EL (cell line): ENCODE results near the gene RETREG2.
"Not testable (repeated sequence)": the region's sequence is repeated elsewhere in the genome, so short reads cannot be mapped to it uniquely, and the experiment has no call there.

ENCODE experiments used
- DNase-seq: peaks from one replicate; pipeline ENCODE4 v3.0.0-alpha.2; 2016

The RETREG2 gene

DNA sequence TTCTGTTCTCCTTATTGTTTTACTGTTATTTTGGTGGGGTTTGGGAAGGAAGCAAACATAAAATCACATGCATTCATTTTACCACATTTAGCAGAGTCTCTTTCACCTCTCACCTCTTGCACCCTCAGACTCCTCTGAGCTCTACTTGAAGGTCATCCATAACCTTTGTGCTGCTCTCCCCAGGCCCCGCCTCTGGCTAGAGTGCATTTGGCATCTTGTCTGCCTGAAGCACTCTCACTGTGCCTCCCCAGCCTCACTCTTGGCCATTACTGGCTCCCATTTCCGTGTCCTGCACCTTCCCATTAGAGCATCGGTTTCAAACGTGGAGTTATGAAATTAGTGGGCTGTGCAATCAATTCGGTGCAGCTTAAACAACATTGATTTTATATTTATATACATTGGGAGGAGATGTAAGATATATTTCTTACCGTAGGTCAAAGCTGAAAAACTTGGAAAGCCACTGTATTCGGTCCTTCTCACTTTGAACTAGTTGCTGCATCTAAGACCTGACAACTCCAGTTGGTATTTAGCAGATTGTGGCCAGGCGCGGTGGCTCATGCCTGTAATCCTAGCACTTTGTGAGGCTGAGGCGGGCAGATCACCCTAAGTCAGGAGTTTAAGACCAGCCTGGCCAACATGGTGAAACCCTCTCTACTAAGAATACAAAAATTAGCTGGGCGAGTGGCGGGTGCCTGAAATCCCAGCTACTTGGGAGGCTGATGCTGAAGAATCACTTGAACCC, 21.6 kb downstream of the RETREG2 start:
- DNase-seq, result no peak

DNA sequence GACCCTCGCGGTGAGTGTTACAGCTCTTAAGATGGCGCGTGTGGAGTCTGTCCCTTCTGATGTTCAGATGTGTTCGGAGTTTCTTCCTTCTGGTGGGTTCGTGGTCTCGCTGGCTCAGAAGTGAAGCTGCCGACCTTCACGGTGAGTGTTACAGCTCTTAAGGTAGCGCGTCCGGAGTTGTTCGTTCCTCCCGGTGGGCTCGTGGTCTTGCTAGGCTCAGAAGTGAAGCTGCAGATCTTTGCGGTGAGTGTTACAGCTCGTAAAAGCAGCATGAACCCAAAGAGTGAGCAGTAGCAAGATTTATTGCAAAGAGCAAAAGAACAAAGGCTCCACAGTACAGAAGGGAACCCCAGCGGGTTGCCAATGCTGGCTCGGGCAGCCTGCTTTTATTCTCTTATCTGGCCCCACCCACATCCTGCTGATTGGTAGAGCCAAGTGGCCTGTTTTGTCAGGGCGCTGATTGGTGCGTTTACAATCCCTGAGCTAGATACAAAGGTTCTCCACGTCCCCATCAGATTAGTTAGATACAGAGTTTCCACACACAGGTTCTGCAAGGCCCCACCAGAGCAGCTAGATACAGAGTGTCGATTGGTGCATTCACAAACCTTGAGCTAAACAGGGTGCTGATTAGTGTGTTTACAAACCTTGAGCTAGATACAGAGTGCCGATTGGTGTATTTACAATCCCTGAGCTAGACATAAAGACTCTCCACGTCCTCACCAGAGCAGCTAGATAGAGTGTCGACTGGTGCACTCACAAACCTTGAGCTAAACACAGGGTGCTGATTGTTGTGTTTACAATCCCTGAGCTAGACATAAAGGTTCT, 22.6 kb downstream of the RETREG2 start:
- DNase-seq, result not testable (repeated sequence)

DNA sequence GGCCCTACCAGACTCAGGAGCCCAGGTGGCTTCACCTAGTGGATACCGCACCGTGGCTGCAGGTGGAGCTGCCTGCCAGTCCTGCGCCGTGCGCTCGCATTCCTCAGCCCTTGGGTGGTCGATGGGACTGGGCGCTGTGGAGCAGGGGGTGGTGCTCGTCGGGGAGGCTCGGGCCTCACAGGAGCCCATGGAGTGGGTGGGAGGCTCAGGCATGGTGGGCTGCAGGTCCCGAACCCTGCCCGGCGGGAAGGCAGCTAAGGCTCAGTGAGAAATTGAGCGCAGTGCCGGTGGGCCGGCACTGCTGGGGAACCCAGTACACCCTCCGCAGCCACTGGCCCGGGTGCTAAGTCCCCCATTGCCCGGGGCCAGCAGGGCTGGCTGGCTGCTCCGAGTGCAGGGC, 23.3 kb downstream of the RETREG2 start:
- not testable (repeated sequence) for DNase-seq

DNA sequence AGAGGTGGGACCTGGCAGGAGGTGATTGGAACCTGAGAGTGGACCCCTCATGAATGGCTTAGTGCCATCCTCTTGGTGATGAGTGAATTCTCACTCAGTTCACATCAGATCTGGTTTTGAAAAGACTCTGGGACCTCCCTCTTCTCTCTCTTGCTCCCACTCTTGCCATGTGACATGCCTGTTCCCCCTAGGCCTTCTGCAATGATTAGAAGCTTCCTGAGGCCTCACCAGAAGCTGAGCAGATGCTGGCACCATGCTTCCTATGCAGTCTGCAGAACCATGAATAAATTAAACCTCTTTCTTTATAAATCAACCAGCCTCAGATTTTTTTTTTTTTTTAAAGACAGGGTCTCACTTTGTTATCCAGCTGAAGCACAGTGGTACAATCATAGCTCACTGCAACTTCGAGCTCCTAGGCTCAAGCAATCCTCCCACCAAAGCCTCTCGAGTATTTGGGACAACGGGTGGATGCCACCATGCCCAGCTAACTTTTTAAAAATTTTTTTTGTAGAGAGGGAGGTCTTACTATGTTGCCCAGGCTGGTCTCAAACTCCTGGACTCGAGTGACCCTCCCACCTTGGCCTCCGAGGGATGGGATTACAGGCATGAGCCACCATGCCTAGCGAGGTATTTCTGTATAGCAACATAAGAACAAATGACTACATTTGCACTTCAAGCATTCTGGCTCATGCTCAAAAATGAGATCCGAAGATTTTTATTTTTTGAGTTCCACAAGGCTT, 26.5 kb downstream of the RETREG2 start:
- DNase-seq, result no peak

DNA sequence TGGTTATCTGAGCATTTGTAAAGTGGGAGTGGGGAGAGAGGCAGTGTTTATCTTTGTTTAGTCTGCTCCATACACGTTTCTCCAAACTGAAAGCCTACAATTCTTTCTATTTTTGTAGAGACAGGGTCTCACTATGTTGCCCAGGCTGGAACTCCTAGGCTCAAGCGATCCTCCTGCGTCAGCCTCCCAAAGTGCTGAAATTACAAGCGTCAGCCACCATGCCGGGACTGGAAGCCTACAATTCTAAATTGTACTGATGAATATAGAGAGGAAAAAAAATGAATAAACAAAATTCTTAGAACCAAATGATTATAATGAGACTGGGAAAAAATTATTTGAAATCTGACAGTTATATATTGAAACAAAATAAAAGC, 27.1 kb downstream of the RETREG2 start:
- no peak for DNase-seq

DNA sequence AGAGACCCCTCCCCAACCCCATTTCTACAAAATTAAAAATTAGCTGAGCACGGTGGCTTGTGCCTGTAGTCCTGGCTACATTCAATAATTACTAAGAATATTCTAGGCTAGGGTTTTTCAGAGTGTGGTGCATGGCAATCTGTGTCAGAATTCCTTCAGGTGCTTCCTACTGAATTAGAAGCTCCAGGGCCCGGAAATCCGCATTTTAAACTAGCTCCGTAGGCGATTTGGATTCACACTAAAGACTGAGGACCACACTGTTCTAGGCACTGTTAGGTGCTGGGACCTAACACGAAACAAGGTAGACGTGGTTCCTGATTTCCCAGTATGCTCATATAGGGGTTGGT, 27.9 kb downstream of the RETREG2 start:
- DNase-seq, result no peak

DNA sequence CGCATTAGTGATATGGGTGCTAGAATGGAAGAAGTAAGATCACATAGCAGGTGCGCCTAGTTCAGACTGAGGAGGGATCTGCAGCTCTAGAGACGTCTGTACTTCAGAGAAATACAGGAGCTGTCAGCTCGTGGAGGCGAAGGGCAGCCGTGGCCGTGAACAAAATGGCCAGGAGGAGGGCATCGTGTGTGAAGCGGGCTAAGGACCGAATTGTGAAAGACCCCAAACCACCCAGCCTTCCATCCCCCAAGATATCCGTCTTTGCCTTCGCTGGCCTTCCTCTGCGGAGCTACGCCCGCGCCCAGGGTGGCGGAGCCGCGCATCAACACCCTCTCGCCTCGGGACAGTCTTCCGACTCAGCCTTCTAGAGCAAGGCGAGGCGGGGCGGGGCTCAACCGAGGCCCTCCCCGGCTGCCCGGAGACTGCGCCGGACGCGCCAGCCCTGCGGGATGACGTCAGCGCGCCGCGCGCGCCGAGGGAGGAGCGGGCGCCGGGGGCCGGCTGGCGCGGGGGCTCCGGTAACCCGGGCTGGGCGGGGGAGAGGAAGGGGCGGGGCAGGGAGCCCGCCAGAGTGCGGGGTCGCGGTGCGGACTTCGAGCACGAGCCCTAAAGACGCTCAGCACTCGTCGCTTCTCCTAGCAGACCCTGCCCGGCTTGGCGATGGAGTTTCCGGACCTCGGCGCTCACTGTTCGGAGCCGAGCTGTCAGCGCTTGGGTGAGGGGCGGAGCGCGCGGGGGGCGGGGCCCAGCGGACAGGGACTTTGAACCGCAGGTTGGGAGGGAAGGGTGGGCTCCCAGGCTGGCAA, 28.5 kb downstream of the RETREG2 start, which contains the start of gene ZFAND2B:
Gene ZFAND2B (plus strand): TSS at position 455 of the 806 bp plus-strand sequence. CDS start 206 bp downstream, at position 661.
- DNase-seq, result peak; percentile 93

DNA sequence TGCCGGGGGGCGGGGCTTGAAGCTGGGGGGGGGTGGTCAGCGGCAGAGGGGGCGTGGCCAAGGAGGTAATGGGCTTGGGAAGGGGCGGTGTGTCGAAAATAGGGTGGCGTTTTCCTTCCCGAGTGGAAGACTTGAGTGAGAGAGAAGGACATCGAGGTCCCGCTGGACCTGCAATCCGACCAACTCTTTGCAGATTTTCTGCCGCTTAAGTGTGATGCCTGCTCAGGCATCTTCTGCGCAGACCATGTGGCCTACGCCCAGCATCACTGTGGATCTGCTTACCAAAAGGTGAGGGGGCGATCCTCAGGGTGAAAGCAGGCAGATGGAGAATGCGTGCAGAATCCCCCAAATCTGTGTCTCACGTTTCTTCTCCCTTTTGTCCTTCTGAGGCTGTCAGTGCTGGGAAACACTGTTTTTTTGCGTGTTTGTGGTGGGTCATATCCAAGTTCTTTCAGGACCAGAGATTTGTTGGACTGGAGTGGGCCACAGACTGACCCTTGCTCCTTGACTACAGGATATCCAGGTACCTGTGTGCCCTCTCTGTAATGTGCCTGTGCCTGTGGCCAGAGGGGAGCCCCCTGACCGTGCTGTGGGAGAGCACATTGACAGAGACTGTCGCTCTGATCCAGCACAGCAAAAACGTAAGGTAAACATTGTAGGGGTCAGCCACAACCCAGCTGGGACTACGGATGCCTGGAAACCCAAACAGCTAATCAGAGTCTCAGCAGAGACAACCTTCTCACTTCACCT, 29.2 kb downstream of the RETREG2 start:
- DNase-seq, result no peak

DNA sequence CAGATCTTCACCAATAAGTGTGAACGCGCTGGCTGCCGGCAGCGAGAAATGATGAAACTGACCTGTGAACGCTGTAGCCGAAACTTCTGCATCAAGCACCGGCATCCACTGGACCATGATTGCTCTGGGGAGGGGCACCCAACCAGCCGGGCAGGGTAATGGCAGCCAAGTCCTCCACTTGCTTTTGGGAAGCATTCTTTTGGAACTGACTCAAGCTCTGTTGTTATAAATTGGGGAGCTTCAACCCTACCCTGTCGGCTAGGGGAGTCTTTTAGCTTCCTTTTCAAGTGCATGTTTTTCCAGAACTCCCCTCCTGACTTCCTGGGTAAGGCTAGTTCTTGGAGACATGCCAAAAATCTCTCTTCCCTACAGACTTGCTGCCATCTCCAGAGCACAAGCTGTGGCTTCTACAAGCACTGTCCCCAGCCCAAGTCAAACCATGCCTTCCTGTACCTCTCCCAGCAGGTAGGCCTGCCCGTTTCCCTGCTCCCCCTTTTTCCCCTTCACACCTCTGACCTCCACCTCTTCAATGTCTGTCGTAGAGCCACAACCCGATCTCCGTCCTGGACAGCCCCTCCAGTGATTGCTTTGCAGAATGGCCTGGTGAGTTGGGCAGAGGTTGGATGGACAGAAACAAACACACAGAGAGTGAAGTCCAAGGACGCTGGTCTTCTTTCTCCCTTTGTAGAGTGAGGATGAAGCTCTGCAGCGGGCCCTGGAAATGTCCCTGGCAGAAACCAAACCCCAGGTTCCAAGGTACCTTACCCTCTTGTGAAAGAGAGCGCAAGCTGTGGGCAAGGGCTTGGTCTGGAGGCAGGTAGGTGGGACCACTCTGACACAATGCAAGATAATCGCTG, 30.0 kb downstream of the RETREG2 start:
- DNase-seq, result peak; percentile 56

DNA sequence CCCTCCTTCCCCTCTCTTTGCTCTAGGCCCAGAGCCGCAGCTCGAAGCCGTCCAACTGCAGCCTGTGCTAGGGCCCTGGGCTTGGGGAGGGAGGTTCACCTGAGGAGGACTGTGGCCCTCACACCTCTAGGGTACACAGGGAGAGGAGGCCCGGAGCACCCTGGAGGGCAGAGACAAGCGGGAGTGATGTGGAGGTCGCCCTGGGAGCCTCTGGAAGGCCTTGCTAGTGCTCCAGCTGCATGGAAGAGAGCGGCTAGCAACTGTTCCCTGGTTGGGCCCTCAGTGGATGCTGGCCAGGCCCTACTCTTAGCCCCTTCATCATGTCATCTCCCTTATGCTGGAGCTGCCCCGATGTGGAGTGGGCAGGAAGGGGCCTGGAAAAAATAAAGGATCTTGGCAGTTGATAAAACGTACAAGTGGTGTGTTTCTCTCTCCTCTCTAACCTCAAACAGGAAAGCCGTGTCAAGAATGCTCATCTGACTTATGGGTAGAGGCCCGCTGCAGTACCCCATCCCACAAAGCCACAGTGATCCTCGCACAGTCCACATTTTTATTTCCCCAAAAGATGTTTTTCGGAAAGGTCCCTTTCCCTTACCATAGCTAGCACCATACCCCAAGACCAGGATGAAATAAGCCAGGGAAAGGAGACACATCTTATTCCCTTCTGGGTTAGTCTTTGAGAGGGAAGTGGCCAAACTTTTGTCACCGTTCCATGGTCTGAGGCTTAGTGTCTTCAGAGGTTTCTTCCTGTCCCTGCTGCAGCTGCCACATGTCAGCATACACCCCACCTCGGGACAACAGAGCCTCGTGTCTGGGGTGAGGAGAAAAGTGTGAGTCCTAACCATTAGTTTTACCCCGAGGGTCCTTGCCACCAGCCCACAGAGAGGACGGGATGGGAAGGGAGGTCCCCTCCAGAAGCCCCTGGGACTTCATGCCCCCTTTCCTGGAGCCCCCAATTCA, 31.4 kb downstream of the RETREG2 start:
- no peak for DNase-seq

DNA sequence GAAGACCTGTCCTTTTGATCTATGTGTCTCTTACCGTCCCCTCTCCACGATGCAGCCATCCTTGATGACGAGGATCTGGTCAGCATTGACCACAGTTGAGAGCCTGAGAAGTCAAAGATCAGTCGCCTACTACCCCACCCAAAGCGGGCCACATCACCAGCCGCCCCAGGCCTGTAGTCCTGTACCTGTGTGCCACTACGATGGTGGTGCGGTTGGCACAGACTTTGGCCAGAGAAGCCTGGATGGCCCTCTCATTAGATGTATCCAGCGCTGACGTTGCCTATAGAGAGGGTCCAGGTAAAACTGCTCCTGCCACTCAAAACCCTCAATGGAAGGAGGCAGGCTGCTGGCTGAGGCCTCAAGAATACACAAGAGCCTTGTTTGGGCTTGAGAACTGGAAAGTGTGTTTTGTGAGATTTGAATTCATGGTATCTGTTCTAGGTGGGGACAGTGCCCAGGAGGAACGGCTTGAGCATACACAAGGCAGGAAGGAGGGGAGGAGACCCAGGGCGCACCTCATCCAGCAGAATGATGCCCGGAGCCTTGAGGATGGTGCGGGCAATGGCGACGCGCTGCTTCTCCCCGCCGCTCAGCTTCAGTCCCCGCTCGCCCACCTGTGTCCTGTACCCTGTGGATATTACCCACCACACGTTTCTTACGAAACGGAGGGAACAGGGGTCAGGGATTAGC, 32.3 kb downstream of the RETREG2 start:
- DNase-seq, result no peak

DNA sequence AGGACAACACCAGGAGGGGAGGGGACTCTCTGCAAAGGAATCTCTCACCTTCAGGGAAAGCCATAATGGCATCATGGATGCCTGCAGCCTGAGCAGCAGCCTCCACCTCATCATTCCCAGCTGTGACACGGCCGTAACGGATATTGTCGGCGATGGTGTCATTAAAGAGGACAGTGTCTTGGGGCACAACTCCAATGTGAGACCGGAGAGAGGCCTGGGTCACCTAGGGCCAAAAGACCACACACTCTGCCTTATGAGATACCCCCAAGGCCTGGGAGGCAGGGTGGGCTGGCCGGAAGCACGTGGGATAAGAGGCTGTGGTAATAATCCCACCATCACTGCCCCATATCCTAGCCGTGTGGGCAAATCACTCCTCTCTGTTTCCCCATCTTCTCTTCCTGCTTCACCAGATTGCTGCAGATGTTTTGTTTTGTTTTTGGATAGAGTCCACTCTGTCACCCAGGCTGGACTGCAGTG, 32.8 kb downstream of the RETREG2 start:
- DNase-seq, result no peak

DNA sequence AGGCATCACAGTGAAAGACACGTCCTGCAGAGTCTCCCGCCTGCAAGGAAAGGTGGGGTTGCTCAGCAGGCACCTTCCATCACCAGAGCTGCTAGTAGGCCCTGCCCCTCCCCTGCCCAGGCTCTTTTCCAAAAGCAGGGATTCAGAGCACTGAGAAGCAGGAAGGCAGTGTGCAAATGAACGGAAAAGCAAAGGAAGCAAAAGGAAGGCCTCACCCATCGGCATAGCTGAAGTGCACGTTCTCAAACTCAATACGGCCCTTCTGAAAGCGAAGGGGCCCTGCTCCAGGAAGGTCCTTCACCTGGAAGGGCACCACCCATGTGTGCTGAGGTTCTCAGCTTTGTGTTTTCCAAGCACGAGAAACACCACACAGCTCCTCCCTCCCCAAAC, 34.9 kb downstream of the RETREG2 start:
- DNase-seq, result no peak

DNA sequence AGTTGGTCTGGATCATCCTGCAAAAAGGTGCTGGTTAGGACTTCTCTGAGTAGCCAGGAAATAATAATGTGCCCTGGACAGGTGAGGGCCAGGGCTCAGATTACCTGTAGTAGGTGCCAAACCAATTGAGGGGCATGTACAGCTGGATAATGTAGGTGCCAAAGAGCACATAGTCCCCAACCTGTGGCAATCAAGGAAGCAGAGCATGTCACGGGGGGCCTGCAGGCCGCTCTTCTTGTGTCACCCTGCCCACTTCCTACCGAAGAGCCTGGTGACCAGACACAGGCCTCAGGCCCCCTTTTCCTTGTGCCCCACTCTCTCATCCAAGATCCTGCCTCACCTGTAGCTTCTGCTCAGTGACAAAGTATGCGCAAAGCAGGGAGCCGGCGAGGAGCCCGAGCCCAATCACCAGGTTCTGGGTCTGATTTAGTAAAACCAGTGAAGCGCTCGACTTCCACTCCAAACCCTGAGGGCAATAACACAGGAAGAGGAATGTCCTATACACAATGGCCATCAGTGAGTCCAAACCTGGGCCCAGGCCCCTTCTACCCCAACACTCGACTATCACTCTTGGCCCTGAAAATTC, 35.5 kb downstream of the RETREG2 start:
- DNase-seq, result no peak

DNA sequence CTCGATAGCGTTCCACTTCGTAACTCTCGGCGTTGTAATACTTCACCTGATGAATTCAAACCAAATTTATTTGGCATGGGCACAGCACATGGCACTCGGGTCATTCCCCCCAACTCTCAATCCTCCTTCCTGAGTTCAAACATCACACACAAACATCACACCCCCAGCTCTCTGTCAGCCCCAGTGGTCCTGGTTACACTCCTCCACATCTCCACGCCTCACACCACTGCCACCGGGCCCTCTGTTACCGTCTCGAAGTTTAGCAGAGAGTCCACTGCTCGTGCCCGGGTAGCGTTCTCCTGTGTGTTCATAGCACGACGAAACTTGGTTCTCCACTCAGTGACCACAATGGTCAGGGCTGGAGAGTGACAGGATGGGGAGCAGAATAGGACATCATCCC, 36.1 kb downstream of the RETREG2 start:
- no peak for DNase-seq

DNA sequence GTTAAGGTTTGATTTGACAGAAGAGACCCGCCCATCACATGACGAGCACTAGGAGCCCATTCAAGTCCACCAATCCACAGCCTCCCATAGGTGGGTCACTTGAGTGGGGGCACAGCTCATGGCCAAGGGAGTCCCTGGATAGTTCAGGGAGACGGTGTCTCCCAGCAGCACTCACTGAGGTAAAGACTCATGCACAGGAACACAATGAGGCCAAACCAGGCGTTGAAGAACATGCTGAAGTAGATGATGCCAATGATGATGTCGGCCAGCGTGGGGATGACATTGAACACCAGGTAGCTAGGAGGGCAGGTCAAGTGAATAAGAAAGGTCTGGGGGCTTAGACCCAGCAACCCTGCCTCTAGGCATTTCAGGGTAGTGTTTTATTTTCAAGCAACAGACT, 36.7 kb downstream of the RETREG2 start:
- no peak for DNase-seq

DNA sequence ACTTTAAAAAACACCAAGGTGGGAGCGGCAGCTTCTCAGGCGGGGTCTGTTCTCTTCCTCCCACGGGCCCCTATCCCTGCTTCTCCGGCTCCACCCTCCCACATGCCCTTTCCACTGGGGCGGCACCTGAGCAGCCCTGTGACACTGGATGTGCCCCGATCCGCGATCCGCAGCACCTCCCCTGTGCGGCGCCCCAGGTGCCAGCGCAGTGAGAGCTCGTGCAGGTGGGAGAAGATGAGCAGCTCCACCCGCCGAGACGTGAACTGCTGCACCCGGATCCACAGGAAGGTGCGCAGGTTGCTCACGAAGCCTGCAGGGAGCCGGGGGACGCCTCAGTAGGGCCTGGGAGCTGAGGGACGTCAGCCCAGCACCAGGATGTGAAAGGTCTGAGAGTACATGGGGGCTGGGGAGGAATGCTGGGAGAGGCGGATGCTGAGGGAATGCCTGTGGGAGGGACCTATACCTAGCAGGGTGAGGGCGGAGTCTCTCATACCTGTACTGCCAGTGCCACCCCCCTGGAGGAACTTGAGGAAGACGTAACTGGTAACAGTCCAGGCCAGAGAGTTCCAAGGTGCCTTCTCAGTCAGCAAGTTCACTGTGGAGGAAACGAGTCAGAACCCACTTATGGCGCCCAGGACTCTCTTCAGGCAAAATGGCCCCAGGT, 37.9 kb downstream of the RETREG2 start:
- no peak for DNase-seq

DNA sequence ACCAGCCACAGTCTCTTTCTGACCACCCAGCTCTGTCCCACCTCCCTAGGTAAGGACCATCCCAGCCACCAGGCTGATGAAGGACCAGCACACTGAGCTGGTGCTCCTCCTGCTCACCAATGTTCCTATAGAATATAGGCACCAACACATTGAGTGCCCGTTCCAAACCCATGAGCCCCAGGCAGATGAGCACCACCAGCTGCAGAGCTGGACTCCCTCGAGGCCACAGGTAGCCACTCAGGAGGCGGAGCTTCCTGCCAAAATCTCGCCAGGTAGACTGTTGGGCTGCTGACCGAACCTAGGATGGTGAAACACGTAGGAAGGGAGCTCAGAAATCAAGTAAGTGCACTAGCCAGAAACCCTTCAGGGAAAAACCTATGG, 38.5 kb downstream of the RETREG2 start:
- DNase-seq, result no peak
